Left lung (tissue), 10 donors: Measurements from ENCODE around the gene PCK1. TPM values are rescaled to one million over a fixed set of nuclear protein-coding genes. Genes with fewer than 3 reads are reported as not detected.

Experiments
- ATAC-seq: fragments of 200-7000 bp; cut with Tn5 transposase; one replicate; pipeline ENCODE4 v1.9.1; 2020; ENCODE audit warnings: moderate library complexity
- DNase-seq, 4 donors: peaks; one replicate each; pipeline ENCODE4 v3.0.0-alpha.2; 2013 to 2020
- H3K27ac ChIP-seq, 2 donors: fragments of 200-600 bp; sonication (generic) in 1 of 2; one replicate each; pipeline versions ENCODE4 v1.5.0 to v1.8.0; 2020 to 2021
- H3K27me3 ChIP-seq, 2 donors: fragments of 200-600 bp; sonication (generic) in 1 of 2; one replicate each; pipeline versions ENCODE4 v1.5.0 to v1.8.0; 2020 to 2021
- H3K36me3 ChIP-seq, 2 donors: fragments of 200-600 bp; sonication (generic) in 1 of 2; one replicate each; pipeline versions ENCODE4 v1.5.0 to v1.8.0; 2020 to 2021
- H3K4me1 ChIP-seq, 2 donors: fragments of 200-600 bp; one replicate each; pipeline ENCODE4 v1.8.0; 2021
- H3K4me3 ChIP-seq, 2 donors: fragments of 200-600 bp; sonication (generic) in 1 of 2; one replicate each; pipeline versions ENCODE4 v1.5.0 to v1.8.0; 2020 to 2021; ENCODE audit warnings: mild to moderate bottlenecking in 1 of 2
- H3K9me3 ChIP-seq, 2 donors: fragments of 200-600 bp; sonication (generic) in 1 of 2; one replicate each; pipeline versions ENCODE4 v1.5.0 to v1.8.0; 2020 to 2021
- intact Hi-C, 2 donors: fragments of 100-400 bp; cut with DNase I; formaldehyde crosslinking; loops; one replicate each; pipeline versions ENCODE4 v1.11.2 to v1.14.2; 2022
- polyA plus RNA-seq, 6 donors: library from polyadenylated mRNA; unstranded; fragments of 120-200 nt; gene quantifications; one replicate each; pipeline ENCODE4 v1.2.1, GENCODE V29; 2013; ENCODE audit not compliant: insufficient read length in 6 of 6
- total RNA-seq, 2 donors: library from RNA; stranded (reverse); fragmentation: NEBNext Ultra II Directional; extraction: Animal tissue kit (Norgen Biotek cat#: 25700); gene quantifications; one replicate each; pipeline ENCODE4 v1.2.1, GENCODE V29; 2021
- TF ChIP-seq, protein P1 (sequence below), 2 donors: fragments of 200-600 bp; sonication (generic) in 1 of 2; IDR thresholded peaks; one replicate each; pipeline versions ENCODE4 v1.5.0 to v1.8.0; 2021; ENCODE audit warnings: antibody characterized with exemption in 2 of 2
- donor health status: DM: no; HTN: yes; CAD: no.
- donor health status: DM: no; HTN: no; CAD: no.

PCK1 gene
- total and polyA plus RNA-seq, 8 donors, result 0.08 to 0.41 (median 0.29) TPM; not detected in 2

- intact Hi-C loops, result loop anchor here in 1 of 2 donors (10.0 kb wide), 1 partner anchor 697 kb away; no protein-coding TSS in a partner anchor
- TF ChIP-seq, protein P1, sequence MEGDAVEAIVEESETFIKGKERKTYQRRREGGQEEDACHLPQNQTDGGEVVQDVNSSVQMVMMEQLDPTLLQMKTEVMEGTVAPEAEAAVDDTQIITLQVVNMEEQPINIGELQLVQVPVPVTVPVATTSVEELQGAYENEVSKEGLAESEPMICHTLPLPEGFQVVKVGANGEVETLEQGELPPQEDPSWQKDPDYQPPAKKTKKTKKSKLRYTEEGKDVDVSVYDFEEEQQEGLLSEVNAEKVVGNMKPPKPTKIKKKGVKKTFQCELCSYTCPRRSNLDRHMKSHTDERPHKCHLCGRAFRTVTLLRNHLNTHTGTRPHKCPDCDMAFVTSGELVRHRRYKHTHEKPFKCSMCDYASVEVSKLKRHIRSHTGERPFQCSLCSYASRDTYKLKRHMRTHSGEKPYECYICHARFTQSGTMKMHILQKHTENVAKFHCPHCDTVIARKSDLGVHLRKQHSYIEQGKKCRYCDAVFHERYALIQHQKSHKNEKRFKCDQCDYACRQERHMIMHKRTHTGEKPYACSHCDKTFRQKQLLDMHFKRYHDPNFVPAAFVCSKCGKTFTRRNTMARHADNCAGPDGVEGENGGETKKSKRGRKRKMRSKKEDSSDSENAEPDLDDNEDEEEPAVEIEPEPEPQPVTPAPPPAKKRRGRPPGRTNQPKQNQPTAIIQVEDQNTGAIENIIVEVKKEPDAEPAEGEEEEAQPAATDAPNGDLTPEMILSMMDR (IDR thresholded peaks at IDR 0.05), result no peak
- H3K27ac ChIP-seq, result no peak overlapping the region
Measured at GRCh38 chr20:57517904-57518303, 43.0 kb upstream of the PCK1 start.

DNA sequence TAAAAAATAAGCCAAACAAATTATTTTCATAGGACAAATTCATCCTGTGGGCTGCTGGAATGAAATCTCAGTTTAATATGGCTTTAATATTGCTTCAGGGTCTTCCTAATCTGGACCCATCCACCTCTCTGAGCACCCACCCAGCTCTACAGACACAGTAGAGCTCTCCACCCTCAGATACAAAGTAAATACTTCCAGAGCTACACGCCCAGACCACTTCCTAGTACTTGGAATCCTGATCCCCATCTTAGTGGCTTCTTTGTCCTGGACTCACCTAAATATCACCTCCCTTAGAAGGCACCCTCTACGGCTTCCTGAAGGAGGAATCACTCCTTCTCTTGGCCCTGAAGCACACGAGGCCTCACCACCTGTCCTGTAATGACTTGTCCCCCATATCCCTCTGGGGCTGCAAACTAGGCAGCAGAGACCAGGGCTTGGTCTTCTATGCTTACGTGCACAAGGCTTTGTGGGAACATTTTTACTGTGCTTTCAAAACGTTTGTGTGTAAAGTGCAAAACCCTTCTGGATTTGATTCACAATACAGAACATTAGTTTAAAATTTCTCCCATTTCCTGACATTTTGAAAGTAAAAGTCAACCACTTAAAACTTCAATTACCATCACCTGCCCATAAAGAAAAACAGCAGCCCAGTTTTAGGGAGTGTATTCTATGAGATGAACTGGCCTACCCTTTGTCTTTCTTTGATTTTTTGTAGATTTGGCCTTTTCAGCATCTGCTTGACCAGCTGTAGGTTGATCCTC, 38.4 kb upstream of the PCK1 start:
- intact Hi-C loops, result loop anchor here in 1 of 2 donors (5.0 kb wide), 1 partner anchor 55 kb away; no protein-coding TSS in a partner anchor
- ATAC-seq, result no peak
- TF ChIP-seq, protein P1 (IDR thresholded peaks at IDR 0.05), result no peak

More at GRCh38 chr20:57517904-57518303, 43.0 kb upstream of the PCK1 start:
- DNase-seq (no peak), ATAC-seq (no peak)
- no peaks in the 10 kb centered on the region for H3K36me3 ChIP-seq
- no peaks in the 10 kb centered on the region for H3K9me3 ChIP-seq
- no peak overlapping the region for H3K4me3 ChIP-seq
- no peaks in the 10 kb centered on the region for H3K4me1 ChIP-seq
- peaks cover 0 to 8% of the 10 kb centered on the region in 2 donors for H3K27me3 ChIP-seq

GRCh38 chr20:57523782-57524181, 37.1 kb upstream of the PCK1 start:
- Histone ChIP-seq H3K27me3 (no peaks in the 10 kb centered on the region), H3K36me3 (no peaks in the 10 kb centered on the region), H3K4me3 (no peak overlapping the region), H3K4me1 (no peaks in the 10 kb centered on the region), H3K9me3 (no peaks in the 10 kb centered on the region), H3K27ac (no peak overlapping the region)
- TF ChIP-seq, protein P1 (IDR thresholded peaks at IDR 0.05), result no peak
- DNase-seq (no peak), ATAC-seq (no peak)
- intact Hi-C loops, result loop anchor here in 1 of 2 donors (5.0 kb wide), 1 partner anchor 54 kb away; no protein-coding TSS in a partner anchor

More for the DNA sequence above, 38.4 kb upstream of the PCK1 start:
- no peaks in the 10 kb centered on the region for H3K36me3 ChIP-seq
- H3K4me3 ChIP-seq, result no peak overlapping the region
- DNase-seq, result no peak
- H3K9me3 ChIP-seq, result no peaks in the 10 kb centered on the region
- no peaks in the 10 kb centered on the region for H3K4me1 ChIP-seq
- no peaks in the 10 kb centered on the region for H3K27me3 ChIP-seq
- no peak overlapping the region for H3K27ac ChIP-seq

DNA sequence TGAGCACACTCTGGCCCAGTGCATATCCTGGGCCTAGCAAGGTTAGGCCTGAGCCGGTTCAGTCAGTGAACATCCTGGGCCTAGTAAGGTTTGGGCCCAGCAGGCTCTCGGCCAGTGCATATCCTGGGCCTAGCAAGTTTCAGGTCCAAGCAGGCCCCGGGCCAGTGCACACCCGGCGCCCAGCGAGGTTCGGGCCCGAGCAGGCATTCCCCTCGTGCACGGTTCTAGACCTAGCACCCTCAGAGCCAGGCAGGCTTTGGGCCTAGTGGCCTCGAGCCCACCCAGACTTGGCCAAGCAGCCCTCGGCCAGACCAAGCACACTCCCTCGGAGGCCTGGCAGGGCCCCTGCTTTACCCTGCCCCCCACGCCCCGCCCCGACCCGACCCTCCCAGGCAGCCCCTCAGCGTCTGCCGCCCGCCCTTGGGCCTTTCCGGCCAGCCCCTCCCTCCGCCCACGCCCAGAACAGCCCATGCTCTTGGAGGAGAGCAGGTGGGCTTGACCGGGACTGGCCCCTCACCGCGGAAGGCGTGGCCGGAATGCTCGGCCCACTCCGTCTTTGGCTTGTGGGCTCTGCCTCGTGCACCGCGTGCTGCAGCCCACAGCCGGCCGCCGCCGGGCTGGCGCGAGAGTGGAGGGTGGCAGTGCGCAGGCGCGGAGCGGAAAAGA, 36.3 kb upstream of the PCK1 start, which contains the start of gene CTCFL:
Gene CTCFL (minus strand): TSS at position 630 of the 666 bp plus-strand sequence. CDS start 935 bp downstream, outside the sequence.
- Histone ChIP-seq H3K4me1 (no peaks in the 10 kb centered on the region), H3K4me3 (no peak within 1 kb of the TSS), H3K36me3 (no peaks in the 10 kb centered on the region), H3K9me3 (no peaks in the 10 kb centered on the region), H3K27me3 (no peaks in the 10 kb centered on the region), H3K27ac (no peak within 1 kb of the TSS)
- ATAC-seq, result no peak
- intact Hi-C loops, result loop anchor here in 1 of 2 donors (5.0 kb wide), 1 partner anchor 53 kb away; no protein-coding TSS in a partner anchor
- TF ChIP-seq, protein P1 (IDR thresholded peaks at IDR 0.05), result no peak
- DNase-seq, result no peak
